Measurements from ENCODE around the gene DTNA.

- TF ChIP-seq CTCF (IDR thresholded peaks at IDR 0.05) (no peak), POLR2A (IDR thresholded peaks at IDR 0.05) (no peak)
Measured at GRCh38 chr18:34821669-34822210, 111.6 kb downstream of the DTNA start.

All from Peyer's patch (tissue), 4 donors.